ENCODE data around the gene GASK1B.

GASK1B gene

DNA sequence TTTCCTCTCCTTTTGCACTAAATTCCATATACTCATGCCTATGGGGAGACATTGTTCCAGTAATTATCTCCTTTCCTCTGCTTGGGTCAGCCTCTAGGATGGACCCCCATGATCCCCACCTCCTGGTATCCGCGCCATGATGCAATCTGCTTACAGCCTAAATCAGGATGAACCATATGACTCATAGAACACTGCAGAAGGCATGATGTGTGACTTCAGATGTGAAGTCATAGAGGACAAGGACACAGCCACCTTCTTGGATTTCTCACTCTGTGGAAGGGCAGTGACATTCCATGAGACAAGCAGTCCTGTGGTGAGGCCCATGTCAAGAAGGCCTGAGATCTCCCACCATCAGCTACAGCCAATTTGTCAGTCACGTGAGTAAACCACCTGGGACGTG is 28.5 kb upstream of the GASK1B start:
- DNase-seq (ENCODE audit: low read depth in 2 of 2) = no peak
- TF ChIP-seq, protein P1, sequence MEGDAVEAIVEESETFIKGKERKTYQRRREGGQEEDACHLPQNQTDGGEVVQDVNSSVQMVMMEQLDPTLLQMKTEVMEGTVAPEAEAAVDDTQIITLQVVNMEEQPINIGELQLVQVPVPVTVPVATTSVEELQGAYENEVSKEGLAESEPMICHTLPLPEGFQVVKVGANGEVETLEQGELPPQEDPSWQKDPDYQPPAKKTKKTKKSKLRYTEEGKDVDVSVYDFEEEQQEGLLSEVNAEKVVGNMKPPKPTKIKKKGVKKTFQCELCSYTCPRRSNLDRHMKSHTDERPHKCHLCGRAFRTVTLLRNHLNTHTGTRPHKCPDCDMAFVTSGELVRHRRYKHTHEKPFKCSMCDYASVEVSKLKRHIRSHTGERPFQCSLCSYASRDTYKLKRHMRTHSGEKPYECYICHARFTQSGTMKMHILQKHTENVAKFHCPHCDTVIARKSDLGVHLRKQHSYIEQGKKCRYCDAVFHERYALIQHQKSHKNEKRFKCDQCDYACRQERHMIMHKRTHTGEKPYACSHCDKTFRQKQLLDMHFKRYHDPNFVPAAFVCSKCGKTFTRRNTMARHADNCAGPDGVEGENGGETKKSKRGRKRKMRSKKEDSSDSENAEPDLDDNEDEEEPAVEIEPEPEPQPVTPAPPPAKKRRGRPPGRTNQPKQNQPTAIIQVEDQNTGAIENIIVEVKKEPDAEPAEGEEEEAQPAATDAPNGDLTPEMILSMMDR (IDR thresholded peaks at IDR 0.05; ENCODE audit: low read depth, low read length) = no peak

DNA sequence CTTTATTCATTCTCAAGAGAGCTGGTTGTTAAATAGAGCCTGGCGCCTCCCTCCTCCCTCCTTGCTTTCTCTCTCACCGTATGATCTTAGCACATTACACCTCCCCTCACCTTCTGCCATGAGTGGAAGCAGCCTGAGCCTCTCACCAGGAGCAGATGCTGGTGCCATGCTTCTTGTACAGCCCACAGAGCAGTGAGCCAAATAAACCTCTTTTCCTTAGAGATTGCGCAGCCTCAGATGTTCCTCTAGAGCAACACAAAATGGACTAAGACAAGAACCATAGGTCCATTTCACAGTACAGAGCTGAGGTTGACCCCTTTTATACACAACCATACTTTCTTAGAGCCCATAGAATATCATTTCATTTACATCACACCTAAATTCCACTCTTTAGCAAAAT is 27.4 kb upstream of the GASK1B start:
- no peak overlapping the region for H3K4me3 ChIP-seq (replicated peaks in 1 of 2; ENCODE audit: low read depth in 2 of 2, low read length in 2 of 2)
- no peak for DNase-seq (ENCODE audit: low read depth in 2 of 2)
- TF ChIP-seq, protein P1 (IDR thresholded peaks at IDR 0.05; ENCODE audit: low read depth, low read length) = no peak

More for the DNA sequence above, 28.5 kb upstream of the GASK1B start:
- no peak overlapping the region for H3K4me3 ChIP-seq (replicated peaks in 1 of 2; ENCODE audit: low read depth in 2 of 2, low read length in 2 of 2)

DNA sequence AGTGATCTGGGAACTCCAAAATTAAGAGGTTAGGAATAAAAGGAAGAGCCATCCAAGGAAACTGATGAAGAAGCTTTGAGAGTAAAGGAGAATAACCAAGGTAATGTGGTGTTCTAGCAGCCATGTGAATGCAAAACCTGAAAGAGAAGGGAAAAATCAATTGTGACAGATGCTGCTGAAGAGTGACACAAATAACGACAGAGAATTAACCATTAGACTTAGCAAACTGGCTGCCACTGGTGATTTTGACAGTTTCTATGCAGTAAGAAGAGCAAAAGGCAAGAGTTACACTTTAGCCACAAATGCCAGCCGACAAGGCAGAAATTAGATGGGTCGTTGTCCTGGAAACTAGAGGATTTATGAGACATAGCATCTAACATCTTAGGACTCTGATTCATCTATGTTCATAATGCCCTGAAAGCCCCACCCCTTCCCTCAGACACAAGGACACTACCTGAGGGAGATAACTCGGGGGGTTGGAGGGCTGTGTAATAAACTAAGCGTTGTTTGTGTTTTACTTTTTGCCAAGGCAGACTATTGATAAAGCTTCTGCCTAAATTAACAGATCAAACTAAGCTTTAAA is 24.5 kb upstream of the GASK1B start:
- TF ChIP-seq, protein P1 (IDR thresholded peaks at IDR 0.05; ENCODE audit: low read depth, low read length) = no peak
- no peak for DNase-seq (ENCODE audit: low read depth in 2 of 2)
- H3K4me3 ChIP-seq (replicated peaks in 1 of 2; ENCODE audit: low read depth in 2 of 2, low read length in 2 of 2) = no peak overlapping the region

DNA sequence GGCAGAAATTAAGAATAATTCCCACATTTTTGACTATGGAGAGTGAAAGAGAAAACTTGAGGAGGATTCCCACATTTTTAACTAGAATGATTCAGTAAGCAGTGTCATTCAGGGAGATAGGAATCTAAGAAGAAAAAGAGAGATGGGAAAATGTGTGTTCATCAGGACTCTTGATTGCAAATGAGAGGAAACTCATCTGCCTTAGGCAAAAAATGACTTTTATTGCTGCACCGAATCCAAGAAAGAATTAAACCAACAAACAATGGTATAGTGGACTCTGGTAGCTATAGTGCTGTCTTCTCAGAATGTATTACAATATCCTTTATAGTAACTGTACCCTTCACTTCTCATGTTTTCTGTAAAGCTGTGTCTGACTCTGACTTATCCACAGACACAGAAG is 22.5 kb upstream of the GASK1B start:
- DNase-seq (ENCODE audit: low read depth in 2 of 2) = no peak
- no peak overlapping the region for H3K4me3 ChIP-seq (replicated peaks in 1 of 2; ENCODE audit: low read depth in 2 of 2, low read length in 2 of 2)
- TF ChIP-seq, protein P1 (IDR thresholded peaks at IDR 0.05; ENCODE audit: low read depth, low read length) = no peak

DNA sequence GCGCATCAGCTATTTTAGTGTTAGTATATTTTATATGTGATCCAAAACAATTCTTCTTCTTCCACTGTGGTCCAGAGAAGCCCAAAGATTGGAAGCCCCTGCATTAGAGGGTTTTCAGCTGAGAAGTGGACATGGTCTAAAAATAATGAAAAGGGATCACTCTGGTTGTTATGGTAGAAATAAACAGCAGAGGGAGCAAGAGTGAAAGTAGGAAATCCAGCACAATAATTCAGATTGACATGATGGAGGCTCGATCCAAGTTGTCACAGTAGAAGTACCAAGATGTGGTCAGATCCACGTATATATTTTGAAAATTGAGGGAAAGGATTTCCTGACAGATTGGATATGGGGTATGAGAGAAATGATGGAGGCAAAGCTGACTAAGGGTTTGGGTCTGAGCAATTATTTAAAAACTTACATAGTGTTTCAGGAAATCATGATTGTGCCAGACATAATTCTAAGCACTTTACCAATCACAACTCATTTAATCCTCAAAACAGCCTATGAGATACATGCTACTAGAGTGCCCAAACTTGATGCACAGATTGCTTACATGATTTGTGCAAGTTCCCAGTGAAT is 20.4 kb upstream of the GASK1B start:
- no peak overlapping the region for H3K4me3 ChIP-seq (replicated peaks in 1 of 2; ENCODE audit: low read depth in 2 of 2, low read length in 2 of 2)
- DNase-seq (ENCODE audit: low read depth in 2 of 2) = peak; percentile 46 to 50
- TF ChIP-seq, protein P1 (IDR thresholded peaks at IDR 0.05; ENCODE audit: low read depth, low read length) = peak; percentile 61

DNA sequence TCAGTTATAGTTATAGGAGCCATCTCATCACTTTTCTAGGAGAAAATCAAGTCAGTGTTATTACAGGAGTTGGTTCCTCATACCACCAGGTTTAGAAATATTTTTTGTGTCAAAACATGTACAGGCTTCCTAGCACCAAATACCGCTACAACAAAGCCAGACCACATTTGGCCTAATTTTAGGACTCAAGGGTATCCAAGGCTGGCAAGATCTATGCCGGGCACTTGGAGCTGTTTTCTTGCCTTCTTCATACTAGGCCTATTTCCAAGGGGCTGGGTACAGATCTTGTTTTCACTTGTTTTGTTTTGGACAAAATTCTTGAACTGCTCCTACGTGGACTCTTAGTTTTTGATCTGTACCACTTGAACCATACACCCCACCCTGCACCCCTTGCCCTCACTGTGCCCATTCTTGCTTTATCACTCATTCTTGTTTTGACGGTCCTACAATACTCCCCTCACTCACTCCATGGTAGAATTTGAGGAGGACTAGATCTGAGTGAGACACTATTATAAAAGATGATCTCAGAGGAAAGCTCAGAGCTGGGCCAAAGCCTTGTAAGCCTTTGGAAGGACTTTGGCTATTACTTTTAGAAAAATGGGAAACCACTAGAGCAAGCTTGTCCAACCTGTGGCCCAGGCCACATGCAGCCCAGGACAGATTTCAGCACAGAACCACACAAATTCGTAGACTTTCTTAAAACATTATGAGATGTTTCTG is 19.8 kb upstream of the GASK1B start:
- DNase-seq (ENCODE audit: low read depth in 2 of 2) = no peak
- TF ChIP-seq, protein P1 (IDR thresholded peaks at IDR 0.05; ENCODE audit: low read depth, low read length) = no peak
- no peak overlapping the region for H3K4me3 ChIP-seq (replicated peaks in 1 of 2; ENCODE audit: low read depth in 2 of 2, low read length in 2 of 2)

Measured in cardiac fibroblast (primary cell).